Mononuclear cell (primary cell): ENCODE results near the gene C19orf47. TPM values are rescaled to one million over a fixed set of nuclear protein-coding genes. Genes with fewer than 3 reads are reported as not detected.
A peak's percentile ranks its signal among the peaks of the same experiment; 100 is the strongest.

Experiments used
- H3K27me3 ChIP-seq: 2 replicates; pipeline ENCODE4 v1.6.0; 2011; ENCODE audit warnings: low read length, control low read depth; ENCODE audit not compliant: insufficient read depth
- H3K4me1 ChIP-seq: 2 replicates; pipeline ENCODE4 v1.5.1; 2011; ENCODE audit warnings: mild to moderate bottlenecking, low read length, control low read depth; ENCODE audit not compliant: insufficient read depth
- H3K4me3 ChIP-seq: 2 replicates; pipeline ENCODE4 v1.5.1; 2011; ENCODE audit warnings: mild to moderate bottlenecking, low read length, moderate library complexity
- H3K9me3 ChIP-seq: 2 replicates; pipeline ENCODE4 v1.5.1; 2011; ENCODE audit warnings: low read depth, mild to moderate bottlenecking, control low read depth, low read length
- total RNA-seq: library from RNA; depleted of rRNA; stranded (reverse); fragments of >200 nt; gene quantifications from one replicate; pipeline ENCODE4 v1.2.3, GENCODE V29; 2012

Gene C19orf47
- total RNA-seq, 1 donor: 4.7 TPM

DNA sequence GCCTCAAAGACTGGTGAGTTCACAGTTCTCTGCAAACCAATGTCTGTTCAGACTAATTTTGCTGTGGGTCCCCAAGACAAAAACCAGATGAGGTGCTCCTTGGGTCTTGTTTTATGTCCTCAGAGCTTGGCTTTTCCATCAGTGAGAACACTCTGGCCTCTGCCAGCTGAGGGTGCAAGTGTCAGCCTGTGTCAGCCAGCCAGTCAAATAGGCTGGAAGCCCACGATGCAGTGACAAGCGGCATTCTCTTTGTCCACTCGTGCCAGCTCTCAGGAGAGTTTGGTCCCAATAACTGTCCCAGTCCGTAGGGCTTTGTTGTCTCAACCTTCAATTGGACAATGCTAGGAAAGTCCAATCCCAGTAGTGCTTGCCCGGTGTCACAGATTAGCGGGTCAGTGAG, 53.6 kb downstream of the C19orf47 start:
- H3K4me3 ChIP-seq: no peak overlapping the region
- H3K27me3 ChIP-seq: no peaks in the 10 kb centered on the region
- no peaks in the 10 kb centered on the region for H3K9me3 ChIP-seq
- no peaks in the 10 kb centered on the region for H3K4me1 ChIP-seq

DNA sequence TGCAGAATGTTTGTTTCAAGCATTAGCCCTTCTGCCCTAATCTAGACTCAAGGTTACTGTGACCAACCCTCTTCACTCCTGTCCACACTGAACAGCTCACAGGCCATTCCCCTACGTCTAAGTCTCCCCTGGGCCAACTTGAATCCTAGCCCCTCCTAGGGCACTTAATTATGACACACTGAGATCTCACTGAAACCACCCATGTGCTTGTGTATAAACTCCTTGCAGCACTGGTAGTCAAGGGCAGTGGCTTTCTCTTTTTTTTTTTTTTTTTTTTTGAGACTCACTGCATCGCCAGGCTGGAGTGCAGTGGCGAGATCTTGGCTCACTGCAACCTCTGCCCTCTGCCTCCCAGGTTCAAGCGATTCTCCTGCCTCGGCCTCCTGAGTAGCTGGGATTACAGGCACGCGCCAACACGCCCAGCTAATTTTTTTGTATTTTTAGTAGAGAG, 61.2 kb downstream of the C19orf47 start:
- Histone ChIP-seq H3K4me3 (no peak overlapping the region), H3K27me3 (no peaks in the 10 kb centered on the region), H3K9me3 (no peaks in the 10 kb centered on the region), H3K4me1 (peaks cover 35% of the 10 kb centered on the region)

DNA sequence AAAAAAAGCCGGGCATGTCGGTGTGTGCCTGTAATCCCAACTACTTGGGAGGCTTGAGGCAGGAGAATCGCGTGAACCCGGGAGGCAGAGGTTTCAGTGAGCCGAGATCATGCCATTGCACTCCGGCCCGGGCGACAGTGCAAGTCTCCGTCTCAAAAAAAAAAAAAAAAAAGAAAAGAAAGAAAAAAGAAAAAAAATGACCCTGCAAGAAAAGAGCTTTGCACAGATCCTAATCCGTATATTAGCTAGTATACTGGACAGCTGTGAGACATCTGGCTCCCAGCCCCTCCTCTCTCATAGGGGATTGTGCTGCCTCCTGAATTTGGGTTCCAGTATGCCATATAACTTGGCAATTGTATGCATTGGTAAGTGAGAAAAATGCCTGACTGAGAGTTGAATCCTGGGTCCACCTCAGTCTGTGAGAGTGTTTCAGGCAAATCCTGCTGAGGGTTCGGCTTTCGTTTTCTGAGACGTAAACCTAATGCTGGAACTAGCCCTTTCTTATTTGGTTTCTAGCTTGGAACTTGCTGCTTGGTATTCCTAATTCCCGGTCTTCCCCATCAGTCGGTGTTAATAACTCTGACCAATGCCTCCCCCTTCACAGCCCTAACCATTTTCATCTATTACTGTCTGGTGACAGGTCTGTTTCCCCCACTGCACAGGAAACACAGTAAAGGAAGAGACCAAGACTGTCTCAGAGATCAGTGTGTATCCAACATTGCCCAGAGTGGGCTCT, 61.8 kb downstream of the C19orf47 start:
- Histone ChIP-seq H3K9me3 (no peaks in the 10 kb centered on the region), H3K4me3 (no peak overlapping the region), H3K27me3 (no peaks in the 10 kb centered on the region), H3K4me1 (peaks cover 36% of the 10 kb centered on the region)

- Histone ChIP-seq H3K4me1 (peaks cover 44% of the 10 kb centered on the region), H3K9me3 (no peaks in the 10 kb centered on the region), H3K27me3 (no peaks in the 10 kb centered on the region), H3K4me3 (peak overlapping the region; percentile 62)
Measured at GRCh38 chr19:40285353-40286234, 62.6 kb downstream of the C19orf47 start.

GRCh38 chr19:40284501-40285352, 63.5 kb downstream of the C19orf47 start, which contains the start of gene AKT2:
Gene AKT2 (minus strand): TSS chr19:40285345. CDS start chr19:40265267, 20,078 bp downstream.
- peak within 1 kb of the TSS; percentile 62 for H3K4me3 ChIP-seq

DNA sequence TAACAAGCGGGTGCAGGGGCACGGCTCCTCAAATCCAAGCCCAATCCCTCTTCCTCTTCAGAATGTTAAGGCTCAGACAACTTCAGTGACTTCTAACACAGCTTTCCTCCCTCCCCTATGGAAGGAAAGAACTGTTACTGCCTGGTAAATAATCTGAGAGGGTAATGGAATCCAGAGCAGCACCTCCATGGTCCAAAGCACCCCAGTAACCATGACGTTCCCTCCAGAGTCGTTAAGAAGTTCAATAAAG, 64.0 kb downstream of the C19orf47 start:
- Histone ChIP-seq H3K4me3 (peak overlapping the region; percentile 62), H3K9me3 (no peaks in the 10 kb centered on the region), H3K27me3 (no peaks in the 10 kb centered on the region), H3K4me1 (peaks cover 59% of the 10 kb centered on the region)

More at GRCh38 chr19:40284501-40285352, 63.5 kb downstream of the C19orf47 start, which contains the start of gene AKT2:
- Histone ChIP-seq H3K27me3 (no peaks in the 10 kb centered on the region), H3K4me1 (peaks cover 53% of the 10 kb centered on the region), H3K9me3 (no peaks in the 10 kb centered on the region)

DNA sequence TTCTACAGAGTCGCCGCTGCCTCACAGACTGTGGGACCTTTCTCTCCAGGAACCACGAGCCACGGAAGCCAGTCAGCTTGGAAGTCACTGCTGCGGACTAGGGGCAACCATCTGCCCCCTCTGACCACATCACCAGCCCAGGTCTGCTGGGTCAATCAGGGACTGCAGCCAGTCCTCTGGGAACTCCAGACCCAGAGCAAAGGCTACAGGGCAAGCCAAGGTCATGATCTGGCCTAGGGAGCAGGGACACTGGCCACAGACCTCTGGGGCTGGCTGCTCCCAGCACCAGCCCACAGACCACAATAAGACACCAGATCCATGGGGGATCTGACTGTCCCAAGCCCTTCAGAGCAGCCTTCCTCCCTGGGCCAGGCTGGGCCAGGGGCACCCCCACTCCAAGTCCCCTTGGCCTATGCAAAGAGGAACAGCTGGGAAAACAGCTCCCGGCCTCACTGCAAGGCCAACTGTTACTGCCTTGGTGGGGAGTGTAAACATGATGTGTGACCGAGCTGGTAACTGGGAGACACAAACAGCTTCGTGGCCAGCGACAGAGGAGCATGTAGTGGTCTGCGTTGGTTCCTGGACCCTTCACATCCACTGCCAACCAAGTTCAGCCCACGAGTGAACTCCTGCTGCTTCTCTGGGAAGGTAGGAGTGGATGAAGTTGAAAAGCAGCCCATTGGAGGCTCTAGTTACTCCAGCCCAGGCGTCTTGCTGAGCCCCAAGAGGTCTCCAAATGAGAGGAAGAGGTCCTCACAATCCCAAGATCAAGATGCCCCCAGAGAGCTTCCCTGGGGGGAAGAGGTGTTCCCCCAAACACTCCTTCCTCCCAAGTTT, 64.6 kb downstream of the C19orf47 start:
- Histone ChIP-seq H3K9me3 (no peaks in the 10 kb centered on the region), H3K4me1 (peaks cover 64% of the 10 kb centered on the region), H3K4me3 (peak overlapping the region; percentile 62), H3K27me3 (no peaks in the 10 kb centered on the region)

DNA sequence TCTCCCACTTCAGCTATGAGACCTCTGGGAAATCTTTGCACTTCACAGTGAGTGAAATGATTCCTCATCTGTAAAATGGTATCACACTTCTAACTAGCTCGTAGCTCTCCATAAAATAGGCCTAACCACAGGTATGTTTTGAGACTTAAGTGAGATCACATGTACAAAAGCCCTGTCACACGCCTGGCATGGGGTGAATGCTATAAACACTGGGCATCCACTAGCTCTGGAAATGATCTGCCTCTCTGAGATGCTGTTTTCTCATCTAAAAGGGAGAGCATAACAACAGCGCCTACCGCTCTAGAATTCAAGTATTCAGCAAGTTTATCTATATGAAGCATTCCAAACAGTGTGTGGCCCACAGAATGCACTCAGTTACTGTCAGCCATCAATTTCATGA, 65.3 kb downstream of the C19orf47 start:
- no peaks in the 10 kb centered on the region for H3K27me3 ChIP-seq
- H3K9me3 ChIP-seq: no peaks in the 10 kb centered on the region
- H3K4me1 ChIP-seq: peaks cover 66% of the 10 kb centered on the region
- no peak overlapping the region for H3K4me3 ChIP-seq

DNA sequence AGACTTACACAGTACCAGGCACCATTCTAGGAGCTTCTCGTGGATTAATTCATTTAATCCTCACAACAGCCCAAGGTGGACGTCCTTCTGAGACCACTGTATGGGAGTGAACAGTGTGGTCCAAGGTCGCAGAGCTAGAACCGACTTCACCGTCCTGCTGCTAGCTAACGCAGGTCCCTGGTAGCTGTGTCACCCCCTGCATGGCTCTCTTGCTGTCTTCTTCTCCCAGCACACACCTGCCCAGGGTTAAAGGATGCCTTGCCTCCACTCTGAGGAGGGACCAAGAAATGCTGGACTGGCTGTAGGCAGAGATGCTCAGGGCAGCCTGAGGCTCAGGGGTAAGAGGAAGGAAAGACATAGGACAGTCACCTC, 66.0 kb downstream of the C19orf47 start:
- H3K9me3 ChIP-seq: no peaks in the 10 kb centered on the region
- H3K27me3 ChIP-seq: no peaks in the 10 kb centered on the region
- H3K4me1 ChIP-seq: peaks cover 66% of the 10 kb centered on the region

DNA sequence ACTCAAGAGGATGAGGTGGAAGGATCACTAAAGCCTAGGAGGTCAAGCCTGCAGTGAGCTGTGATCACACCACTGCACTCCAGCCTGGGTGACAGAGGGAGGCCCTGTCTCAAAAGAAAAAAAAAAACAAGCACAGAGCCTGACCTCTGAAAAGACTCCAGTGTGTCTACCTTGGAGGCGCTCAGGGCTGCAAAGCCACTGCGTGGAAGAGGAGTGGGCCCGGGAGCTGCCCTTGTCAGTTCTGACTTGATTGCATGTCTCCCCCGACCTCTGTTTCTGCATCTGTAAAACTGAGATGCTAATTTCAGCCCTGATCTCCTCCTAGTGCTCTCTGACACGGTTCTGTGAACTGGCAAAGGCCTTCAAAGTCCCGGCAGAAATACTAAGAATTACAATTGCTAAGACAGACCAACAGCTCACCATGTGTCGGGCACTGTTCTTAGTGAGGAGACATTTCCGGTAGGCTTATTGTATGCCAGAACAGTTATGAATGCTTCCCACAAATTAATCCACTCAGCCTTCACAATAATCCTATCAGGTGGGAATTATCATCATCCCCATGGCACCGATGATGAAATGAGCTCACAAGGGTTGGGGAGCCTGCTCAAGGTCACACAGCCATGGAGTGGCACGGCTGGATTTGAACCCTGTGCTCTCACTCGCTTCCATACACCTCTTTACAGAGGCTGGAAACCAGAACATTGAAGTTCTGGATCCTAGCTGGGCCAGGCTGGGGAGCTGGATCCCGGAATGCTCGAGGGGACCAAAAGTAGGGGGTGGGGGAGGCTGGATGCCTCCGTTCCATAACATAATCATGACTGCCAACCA, 66.6 kb downstream of the C19orf47 start:
- Histone ChIP-seq H3K27me3 (no peaks in the 10 kb centered on the region), H3K4me1 (peaks cover 66% of the 10 kb centered on the region), H3K4me3 (no peak overlapping the region), H3K9me3 (no peaks in the 10 kb centered on the region)

More for the DNA sequence above, 66.0 kb downstream of the C19orf47 start:
- H3K4me3 ChIP-seq: no peak overlapping the region

GRCh38 chr19:40280608-40281221, 67.5 kb downstream of the C19orf47 start:
- H3K4me3 ChIP-seq: no peak overlapping the region
- H3K9me3 ChIP-seq: no peaks in the 10 kb centered on the region
- H3K27me3 ChIP-seq: no peaks in the 10 kb centered on the region
- peaks cover 58% of the 10 kb centered on the region for H3K4me1 ChIP-seq

DNA sequence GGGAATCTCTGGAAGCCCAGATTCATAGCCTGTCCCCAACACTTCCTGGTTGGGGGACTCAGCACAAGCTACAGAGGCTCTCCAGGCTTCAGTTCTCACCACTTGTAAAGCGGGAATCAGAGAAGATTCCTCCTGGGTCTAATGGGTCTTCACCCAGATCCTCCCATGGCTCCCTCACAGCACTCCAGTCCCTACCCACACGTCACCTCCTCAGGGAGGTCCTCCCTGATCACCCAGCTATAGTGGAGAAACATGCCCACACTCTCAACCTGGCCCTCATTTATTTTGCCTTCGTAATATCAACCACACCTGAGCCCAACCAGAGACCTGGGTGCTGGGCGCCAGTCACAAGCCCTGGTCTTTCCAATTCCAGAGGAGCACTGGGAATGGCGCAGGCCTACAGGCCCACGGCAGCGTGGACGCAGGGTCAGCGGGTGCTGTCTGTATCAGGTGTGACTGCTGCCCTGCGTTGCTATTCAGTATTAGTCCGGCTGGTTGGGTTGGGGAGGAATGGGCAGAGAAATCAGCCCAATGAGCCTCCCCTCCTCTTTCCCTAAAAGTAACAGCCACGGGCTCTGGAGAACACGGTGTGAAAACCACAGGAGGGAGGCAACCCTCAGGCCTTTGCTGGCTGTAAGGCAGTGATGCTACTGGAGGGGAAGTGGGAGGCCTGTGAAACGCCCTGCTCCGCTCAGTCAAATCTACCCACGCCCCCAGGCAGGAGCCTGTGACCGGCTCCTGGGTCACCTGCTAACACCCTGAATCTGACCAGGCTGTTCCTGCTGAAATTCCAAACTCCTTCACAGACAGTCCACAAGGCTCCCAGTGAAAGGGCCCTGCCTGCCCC, 68.2 kb downstream of the C19orf47 start:
- H3K4me3 ChIP-seq: no peak overlapping the region
- no peaks in the 10 kb centered on the region for H3K9me3 ChIP-seq
- H3K4me1 ChIP-seq: peaks cover 61% of the 10 kb centered on the region
- no peaks in the 10 kb centered on the region for H3K27me3 ChIP-seq
